Measurements from ENCODE around the gene HES4.
"Not testable (repeated sequence)": the region's sequence is repeated elsewhere in the genome, so short reads cannot be mapped to it uniquely, and the experiment has no call there.

Gene HES4

GRCh38 chr1:992362-992761 is 7.5 kb downstream of the HES4 start:
- DNase-seq (ENCODE audit: low read depth) = no peak
- no peak overlapping the region for H3K4me3 ChIP-seq (ENCODE audit: low read length)
- no peak for TF ChIP-seq CTCF (conservative IDR thresholded peaks at IDR 0.05; ENCODE audit: low read length)

- TF ChIP-seq CTCF (conservative IDR thresholded peaks at IDR 0.05; ENCODE audit: low read length) = no peak
- H3K4me3 ChIP-seq (ENCODE audit: low read length) = no peak overlapping the region
- DNase-seq (ENCODE audit: low read depth) = no peak
These were observed 8.0 kb downstream of the HES4 start for GRCh38 chr1:991895-992294.

- not testable (repeated sequence) for H3K4me3 ChIP-seq (ENCODE audit: low read length); DNase-seq (ENCODE audit: low read depth)
These were observed 8.6 kb downstream of the HES4 start for GRCh38 chr1:991275-991674.

- not testable (repeated sequence) for DNase-seq (ENCODE audit: low read depth)
These were observed 11.8 kb downstream of the HES4 start for GRCh38 chr1:988061-988460.

GRCh38 chr1:985126-985525 is 14.8 kb downstream of the HES4 start:
- H3K4me3 ChIP-seq (ENCODE audit: low read length) = no peak overlapping the region
- no peak for DNase-seq (ENCODE audit: low read depth)
- no peak for TF ChIP-seq CTCF (conservative IDR thresholded peaks at IDR 0.05; ENCODE audit: low read length)

More at GRCh38 chr1:988061-988460, 11.8 kb downstream of the HES4 start:
- not testable (repeated sequence) for H3K4me3 ChIP-seq (ENCODE audit: low read length)

- no peak for TF ChIP-seq CTCF (conservative IDR thresholded peaks at IDR 0.05; ENCODE audit: low read length)
- peak overlapping the region; percentile 26 for H3K4me3 ChIP-seq (ENCODE audit: low read length)
- DNase-seq (ENCODE audit: low read depth) = no peak
These were observed 15.5 kb downstream of the HES4 start for GRCh38 chr1:984476-984814.

- DNase-seq (ENCODE audit: low read depth) = no peak
- H3K4me3 ChIP-seq (ENCODE audit: low read length) = peak overlapping the region; percentile 26
- TF ChIP-seq CTCF (conservative IDR thresholded peaks at IDR 0.05; ENCODE audit: low read length) = peak; percentile 70
These were observed 16.0 kb downstream of the HES4 start for GRCh38 chr1:983798-984475.

- no peak for DNase-seq (ENCODE audit: low read depth)
- TF ChIP-seq CTCF (conservative IDR thresholded peaks at IDR 0.05; ENCODE audit: low read length) = no peak
These were observed 17.0 kb downstream of the HES4 start for GRCh38 chr1:982765-983436.

More at GRCh38 chr1:982765-983436, 17.0 kb downstream of the HES4 start:
- H3K4me3 ChIP-seq (ENCODE audit: low read length) = no peak overlapping the region

Measured in AG10803 (cell line).